Raji (cell line): ENCODE data around the gene PCA3.

Experiments used
- POLR2A ChIP-seq: IDR thresholded peaks from 2 replicates; pipeline ENCODE4 v1.6.1; 2011; ENCODE audit warnings: low read depth, low read length, control low read depth; ENCODE audit not compliant: insufficient read depth

Gene PCA3

DNA sequence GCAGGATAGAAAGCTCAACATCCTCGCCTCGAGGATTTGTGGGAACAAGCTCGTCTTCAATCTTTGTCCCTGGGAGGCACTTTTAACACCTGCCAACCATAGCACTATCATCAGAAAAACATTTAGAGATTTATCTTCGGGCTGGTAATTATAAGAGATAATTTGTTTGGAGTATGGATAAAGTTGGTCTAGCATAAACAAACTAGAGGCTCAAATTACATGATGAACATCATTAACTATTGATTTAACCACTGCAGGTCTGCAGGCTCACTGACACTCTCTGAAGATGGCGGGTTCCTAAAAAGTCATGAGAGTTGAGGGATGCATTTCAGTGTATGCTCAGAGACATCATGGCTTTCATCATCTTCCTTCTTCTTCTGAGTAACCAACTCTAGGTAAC, 25.8 kb upstream of the PCA3 start:
- no peak for TF ChIP-seq POLR2A

- no peak for TF ChIP-seq POLR2A
Measured at GRCh38 chr9:76741524-76741923, 22.7 kb upstream of the PCA3 start.

DNA sequence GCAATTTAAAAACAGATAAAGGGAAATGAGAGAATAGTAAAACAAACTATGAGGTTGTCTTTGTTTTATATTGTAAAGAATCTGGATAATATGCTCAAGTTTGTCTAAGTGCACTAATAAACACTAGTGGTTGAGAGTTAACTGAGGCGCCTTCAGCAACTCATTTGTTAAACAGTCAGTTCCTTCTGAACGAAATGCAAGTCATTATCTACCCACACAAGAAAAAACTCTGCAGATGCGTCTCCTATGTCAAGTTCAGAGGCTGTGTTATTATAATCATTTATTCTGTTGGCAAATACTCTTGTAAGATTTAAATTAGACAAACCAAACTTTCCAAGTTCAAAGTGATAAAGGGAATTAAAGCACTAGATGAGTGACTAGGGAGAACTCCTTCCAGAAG, 20.3 kb upstream of the PCA3 start:
- TF ChIP-seq POLR2A, result no peak

DNA sequence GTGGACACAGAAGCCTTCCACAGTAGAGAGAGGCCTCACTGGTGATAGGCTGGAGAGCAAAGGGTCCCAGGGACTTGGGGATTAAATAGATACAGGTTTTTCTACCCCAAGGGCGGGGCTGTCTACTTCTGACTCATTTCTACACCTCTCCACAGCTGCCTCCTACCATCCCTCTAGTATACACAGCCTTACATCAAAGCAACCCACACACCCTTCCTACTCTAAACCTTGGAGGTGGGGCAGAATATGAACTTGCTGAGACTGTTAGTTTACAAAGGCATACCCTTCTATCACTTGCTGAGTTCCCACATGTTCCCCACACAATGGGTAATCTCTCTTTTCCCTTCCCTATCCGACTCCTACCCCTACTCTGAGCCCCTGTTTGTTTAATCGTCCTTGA, 19.9 kb upstream of the PCA3 start:
- TF ChIP-seq POLR2A, result no peak

GRCh38 chr9:76751001-76751400, 13.2 kb upstream of the PCA3 start:
- no peak for TF ChIP-seq POLR2A

DNA sequence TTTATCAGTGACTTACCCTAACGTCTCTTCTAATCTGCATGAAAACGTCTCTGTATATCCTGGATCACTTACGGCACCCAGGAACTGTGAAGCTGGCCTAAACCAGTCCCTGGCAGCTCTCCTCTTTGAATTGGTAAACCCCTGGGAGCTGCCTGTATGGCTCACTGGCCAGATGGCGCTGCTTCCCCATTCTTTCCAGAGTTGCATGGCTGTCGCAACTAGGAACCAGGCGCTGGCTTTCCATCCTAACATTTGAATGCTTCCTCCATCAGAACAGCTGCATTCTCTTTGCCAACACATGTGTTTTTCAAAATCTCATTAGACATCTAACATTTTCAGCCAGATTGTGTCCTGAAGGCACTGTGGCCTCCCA, 8.0 kb upstream of the PCA3 start:
- no peak for TF ChIP-seq POLR2A

DNA sequence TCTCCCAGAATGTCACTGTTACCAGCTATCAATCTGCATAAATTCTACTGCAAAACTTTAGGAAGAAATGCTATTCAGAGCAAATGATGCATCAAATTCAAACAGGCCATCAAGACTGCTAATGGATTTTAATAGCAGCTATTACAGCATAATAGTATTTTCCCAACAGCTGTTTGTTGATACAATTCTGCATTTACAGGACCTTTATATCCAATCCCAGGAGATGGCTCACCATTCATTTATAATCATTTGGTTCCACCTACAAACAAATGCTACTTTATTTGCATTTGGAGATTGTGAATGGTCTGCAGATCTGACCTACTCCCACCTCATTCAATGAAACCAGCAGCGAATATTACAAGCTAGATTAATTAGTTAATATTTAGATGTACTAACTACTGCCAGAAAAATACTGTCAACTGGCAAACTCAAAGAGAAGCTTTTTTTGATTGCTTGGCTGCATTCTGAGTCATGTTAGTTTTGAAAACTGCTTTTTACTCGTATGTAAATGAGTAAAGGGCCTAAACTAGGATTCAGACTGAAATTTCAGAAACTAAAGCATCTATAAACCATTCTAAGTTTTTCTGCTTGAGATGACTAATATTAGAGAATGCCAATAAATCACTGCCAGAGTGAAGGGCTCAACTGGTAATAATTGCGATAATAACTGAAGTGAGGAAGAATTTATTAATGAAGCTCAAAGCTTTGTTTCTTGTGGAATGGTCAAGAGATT, 7.1 kb upstream of the PCA3 start:
- TF ChIP-seq POLR2A, result no peak

- no peak for TF ChIP-seq POLR2A
Measured at GRCh38 chr9:76758476-76758875, 5.8 kb upstream of the PCA3 start.

DNA sequence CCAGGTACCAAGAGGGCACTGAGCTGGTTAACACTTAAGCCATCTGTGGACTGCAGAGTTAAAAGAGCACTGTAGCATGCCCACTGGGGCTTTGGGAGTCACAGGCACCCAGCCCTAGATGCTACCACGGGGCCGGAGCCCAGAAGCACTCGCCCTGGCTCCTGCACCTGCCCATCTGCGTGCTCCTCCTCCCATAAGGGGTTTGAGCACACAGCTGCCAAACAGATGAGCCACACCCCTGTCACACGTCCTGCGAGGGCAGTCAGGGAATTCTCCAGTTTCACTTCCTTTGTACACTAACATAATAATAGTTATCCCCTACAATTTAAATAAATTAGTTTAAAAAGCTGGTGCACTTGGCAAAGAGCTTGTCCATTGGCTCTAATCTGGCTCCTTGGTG, 4.5 kb upstream of the PCA3 start:
- no peak for TF ChIP-seq POLR2A

- no peak for TF ChIP-seq POLR2A
Measured at GRCh38 chr9:76761448-76761847, 2.8 kb upstream of the PCA3 start.

- no peak for TF ChIP-seq POLR2A
Measured at GRCh38 chr9:76766126-76766525, 1.9 kb downstream of the PCA3 start.

- no peak for TF ChIP-seq POLR2A
Measured at GRCh38 chr9:76772686-76773445, 8.6 kb downstream of the PCA3 start.

DNA sequence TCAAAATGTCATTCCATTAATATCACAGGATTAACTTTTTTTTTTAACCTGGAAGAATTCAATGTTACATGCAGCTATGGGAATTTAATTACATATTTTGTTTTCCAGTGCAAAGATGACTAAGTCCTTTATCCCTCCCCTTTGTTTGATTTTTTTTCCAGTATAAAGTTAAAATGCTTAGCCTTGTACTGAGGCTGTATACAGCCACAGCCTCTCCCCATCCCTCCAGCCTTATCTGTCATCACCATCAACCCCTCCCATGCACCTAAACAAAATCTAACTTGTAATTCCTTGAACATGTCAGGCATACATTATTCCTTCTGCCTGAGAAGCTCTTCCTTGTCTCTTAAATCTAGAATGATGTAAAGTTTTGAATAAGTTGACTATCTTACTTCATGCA, 20.6 kb downstream of the PCA3 start:
- TF ChIP-seq POLR2A, result no peak

- no peak for TF ChIP-seq POLR2A
Measured at GRCh38 chr9:76785501-76785900, 21.3 kb downstream of the PCA3 start.

DNA sequence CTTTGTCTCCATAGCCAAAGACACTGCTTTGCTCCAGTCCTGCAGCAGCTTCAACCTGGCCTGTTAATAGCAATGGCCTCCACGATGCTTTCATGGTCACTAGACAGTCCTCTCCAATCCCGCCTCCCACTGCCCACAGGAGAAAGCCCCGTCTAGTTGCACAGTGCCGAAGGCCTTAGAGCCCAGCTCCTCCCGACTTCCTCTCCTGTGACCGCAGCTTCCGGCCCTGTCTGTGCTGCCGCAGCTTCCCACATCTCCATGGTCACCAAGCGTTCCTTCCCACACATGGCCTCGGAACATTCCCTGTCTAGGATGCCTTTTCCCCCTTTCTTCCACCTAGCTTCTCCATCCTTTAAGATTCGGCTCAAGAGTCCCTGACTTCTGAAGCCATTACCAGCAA, 23.4 kb downstream of the PCA3 start:
- TF ChIP-seq POLR2A, result no peak

GRCh38 chr9:76789840-76790239, 25.6 kb downstream of the PCA3 start:
- TF ChIP-seq POLR2A, result no peak
